ENCODE data around the gene ARID1B. TPM values are rescaled to one million over a fixed set of nuclear protein-coding genes. Genes with fewer than 3 reads are reported as not detected.

The ARID1B gene
- total RNA-seq, 1 experiment from 2014 or later = 42.8 TPM

- Histone ChIP-seq H3F3A (ENCODE audit: insufficient read depth, low read depth) (no peaks in the 10 kb centered on the region), H3K36me3 (ENCODE audit: low read depth) (no peaks in the 10 kb centered on the region; the same call in 1 of the 2 replicates), H2AFZ (no peak overlapping the region), H3K4me1 (replicated peaks; ENCODE audit: insufficient read depth) (no peaks in the 10 kb centered on the region), H3K4me2 (no peak overlapping the region), H3K27ac (no peak overlapping the region), H3K27me3 (ENCODE audit: insufficient read depth, low read depth) (no peaks in the 10 kb centered on the region), H3K9me2 (ENCODE audit: insufficient read depth) (no peaks in the 10 kb centered on the region), H3K4me3 (no peak overlapping the region), H3K9me3 (ENCODE audit: insufficient read depth, low read depth) (no peaks in the 10 kb centered on the region), H4K20me1 (ENCODE audit: insufficient read depth) (no peaks in the 10 kb centered on the region), H3K79me2 (ENCODE audit: low read depth) (no peaks in the 10 kb centered on the region)
- intact Hi-C loops (cut with micrococcal nuclease; ENCODE audit: unreplicated experiment) = no loop called here
- DNase-seq = no peak
- TF ChIP-seq EZH2 (IDR thresholded peaks at IDR 0.05; ENCODE audit: low read depth) (no peak), CTCF (conservative IDR thresholded peaks at IDR 0.05) (no peak)
- BruUV-seq (replicated peaks) = no TSS peak
- CTCF ChIA-PET = no interaction called here
- POLR2A ChIA-PET (ENCODE audit: unreplicated experiment) = no interaction called here
These were observed 273.5 kb downstream of the ARID1B start for GRCh38 chr6:157050537-157051265.

GRCh38 chr6:157054531-157054979 lies 277.4 kb downstream of the ARID1B start:
- intact Hi-C loops (cut with micrococcal nuclease; ENCODE audit: unreplicated experiment) = no loop called here
- Histone ChIP-seq H3K27ac (no peak overlapping the region), H3K79me2 (ENCODE audit: low read depth) (no peaks in the 10 kb centered on the region), H3F3A (ENCODE audit: insufficient read depth, low read depth) (no peaks in the 10 kb centered on the region; the same call in 1 of the 2 replicates), H2AFZ (no peak overlapping the region), H3K4me3 (no peak overlapping the region), H3K27me3 (ENCODE audit: insufficient read depth, low read depth) (no peaks in the 10 kb centered on the region), H3K4me1 (replicated peaks; ENCODE audit: insufficient read depth) (no peaks in the 10 kb centered on the region), H3K36me3 (ENCODE audit: low read depth) (no peaks in the 10 kb centered on the region; the same call in 1 of the 2 replicates), H3K9me3 (ENCODE audit: insufficient read depth, low read depth) (no peaks in the 10 kb centered on the region), H3K4me2 (no peak overlapping the region), H4K20me1 (ENCODE audit: insufficient read depth) (no peaks in the 10 kb centered on the region), H3K9me2 (ENCODE audit: insufficient read depth) (no peaks in the 10 kb centered on the region)
- ChIA-PET POLR2A (ENCODE audit: unreplicated experiment) (no interaction called here), CTCF (no interaction called here)
- no peak for DNase-seq
- BruUV-seq (replicated peaks) = no TSS peak
- TF ChIP-seq EZH2 (IDR thresholded peaks at IDR 0.05; ENCODE audit: low read depth) (no peak), CTCF (conservative IDR thresholded peaks at IDR 0.05) (no peak)

GRCh38 chr6:157055863-157056262 lies 278.7 kb downstream of the ARID1B start:
- DNase-seq = no peak
- Histone ChIP-seq H3K27ac (no peak overlapping the region), H3K9me2 (ENCODE audit: insufficient read depth) (no peaks in the 10 kb centered on the region), H3K9me3 (ENCODE audit: insufficient read depth, low read depth) (no peaks in the 10 kb centered on the region), H3K4me2 (no peak overlapping the region), H3K36me3 (ENCODE audit: low read depth) (no peaks in the 10 kb centered on the region; the same call in 1 of the 2 replicates), H3K27me3 (ENCODE audit: insufficient read depth, low read depth) (no peaks in the 10 kb centered on the region), H4K20me1 (ENCODE audit: insufficient read depth) (no peaks in the 10 kb centered on the region), H3K4me1 (replicated peaks; ENCODE audit: insufficient read depth) (no peaks in the 10 kb centered on the region), H3F3A (ENCODE audit: insufficient read depth, low read depth) (no peaks in the 10 kb centered on the region; the same call in 1 of the 2 replicates), H2AFZ (no peak overlapping the region), H3K79me2 (ENCODE audit: low read depth) (0 out of 2 replicates have a peak, but pooled peaks cover 3% of the 10 kb centered on the region), H3K4me3 (no peak overlapping the region)
- CTCF ChIA-PET = no interaction called here
- POLR2A ChIA-PET (ENCODE audit: unreplicated experiment) = no interaction called here
- intact Hi-C loops (cut with micrococcal nuclease; ENCODE audit: unreplicated experiment) = no loop called here
- no TSS peak for BruUV-seq (replicated peaks)
- no peak for TF ChIP-seq CTCF (conservative IDR thresholded peaks at IDR 0.05)
- no peak for TF ChIP-seq EZH2 (IDR thresholded peaks at IDR 0.05; ENCODE audit: low read depth)

Measured in PC-9 (cell line).